ENCODE results near the gene CDH13. TPM values are rescaled to one million over a fixed set of nuclear protein-coding genes. Genes with fewer than 3 reads are reported as not detected.

CDH13 gene
- total RNA-seq, 2 experiments from 2014 or later, result not detected

GRCh38 chr16:83029467-83029866 lies 402.7 kb downstream of the CDH13 start:
- no peak for DNase-seq
- intact Hi-C loops (cut with micrococcal nuclease), result no loop called here
- Mint-ChIP-seq H3K4me3 (no peak overlapping the region), H3K4me1 (ENCODE audit: low read depth) (no peaks in the 10 kb centered on the region), H3K9me3 (no peaks in the 10 kb centered on the region), H3K36me3 (no peaks in the 10 kb centered on the region), H3K27me3 (no peaks in the 10 kb centered on the region), H3K27ac (no peak overlapping the region)
- CTCF ChIA-PET, result no interaction called here
- POLR2A ChIA-PET, result no interaction called here

GRCh38 chr16:83031524-83031923 lies 404.8 kb downstream of the CDH13 start:
- ChIA-PET CTCF (no interaction called here), POLR2A (no interaction called here)
- Mint-ChIP-seq H3K4me1 (ENCODE audit: low read depth) (no peaks in the 10 kb centered on the region), H3K4me3 (no peak overlapping the region), H3K36me3 (no peaks in the 10 kb centered on the region), H3K9me3 (no peaks in the 10 kb centered on the region), H3K27ac (no peak overlapping the region), H3K27me3 (no peaks in the 10 kb centered on the region)
- no peak for DNase-seq
- intact Hi-C loops (cut with micrococcal nuclease), result no loop called here

GRCh38 chr16:83037102-83037501 lies 410.3 kb downstream of the CDH13 start:
- H3K36me3 Mint-ChIP-seq, result no peaks in the 10 kb centered on the region
- POLR2A ChIA-PET, result no interaction called here

DNA sequence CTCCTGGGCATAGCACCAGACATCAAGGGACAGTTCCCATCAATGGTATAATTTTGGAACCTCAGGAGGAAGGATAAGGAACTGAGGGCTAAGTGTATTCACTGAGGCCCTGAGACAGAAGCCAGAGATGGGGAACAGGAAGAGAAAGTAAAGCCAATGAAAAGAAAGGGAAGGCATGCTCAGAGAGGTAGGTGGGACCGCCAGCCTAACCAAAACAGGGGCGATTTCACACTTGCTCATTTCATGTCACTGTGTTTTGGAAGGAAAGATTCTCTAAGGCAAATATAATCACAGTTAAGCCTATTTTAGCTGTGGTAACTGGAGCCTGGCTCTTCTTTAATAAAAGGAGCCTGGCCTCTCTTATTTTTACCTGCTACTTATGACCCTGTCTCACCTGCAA lies 411.1 kb downstream of the CDH13 start:
- no peak overlapping the region for H3K27ac Mint-ChIP-seq
- no peaks in the 10 kb centered on the region for H3K27me3 Mint-ChIP-seq
- CTCF ChIA-PET, result no interaction called here
- intact Hi-C loops (cut with micrococcal nuclease), result no loop called here
- H3K36me3 Mint-ChIP-seq, result no peaks in the 10 kb centered on the region
- no peak overlapping the region for H3K4me3 Mint-ChIP-seq
- H3K9me3 Mint-ChIP-seq, result no peaks in the 10 kb centered on the region
- POLR2A ChIA-PET, result no interaction called here
- DNase-seq, result no peak
- no peaks in the 10 kb centered on the region for H3K4me1 Mint-ChIP-seq (ENCODE audit: low read depth)

More at GRCh38 chr16:83037102-83037501, 410.3 kb downstream of the CDH13 start:
- intact Hi-C loops (cut with micrococcal nuclease), result no loop called here
- H3K4me3 Mint-ChIP-seq, result no peak overlapping the region
- no peak overlapping the region for H3K27ac Mint-ChIP-seq
- no peaks in the 10 kb centered on the region for H3K4me1 Mint-ChIP-seq (ENCODE audit: low read depth)
- no peak for DNase-seq
- no peaks in the 10 kb centered on the region for H3K27me3 Mint-ChIP-seq
- CTCF ChIA-PET, result no interaction called here
- no peaks in the 10 kb centered on the region for H3K9me3 Mint-ChIP-seq

DNA sequence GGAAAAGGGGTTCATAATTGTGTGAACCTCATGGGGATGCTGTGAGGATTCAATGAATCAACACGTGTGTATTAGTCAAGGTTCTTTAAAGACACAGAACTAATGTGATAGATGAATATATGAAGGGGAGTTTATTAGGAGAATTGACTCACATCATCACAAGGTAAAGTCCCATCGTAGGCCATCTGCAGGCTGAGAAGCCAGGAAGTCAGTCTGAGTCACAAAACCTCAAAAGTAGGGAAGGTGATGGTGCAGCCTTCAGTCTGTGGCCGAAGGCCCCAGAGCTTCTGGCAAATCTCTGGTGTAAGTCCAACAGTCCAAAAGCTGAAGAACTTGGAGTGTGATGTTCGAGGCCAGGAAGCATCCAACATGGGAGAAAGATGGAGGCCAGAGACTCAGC lies 413.4 kb downstream of the CDH13 start:
- H3K27me3 Mint-ChIP-seq, result no peaks in the 10 kb centered on the region
- H3K4me3 Mint-ChIP-seq, result no peak overlapping the region
- no peak overlapping the region for H3K27ac Mint-ChIP-seq
- intact Hi-C loops (cut with micrococcal nuclease), result no loop called here
- H3K9me3 Mint-ChIP-seq, result no peaks in the 10 kb centered on the region
- POLR2A ChIA-PET, result no interaction called here
- no peaks in the 10 kb centered on the region for H3K4me1 Mint-ChIP-seq (ENCODE audit: low read depth)
- DNase-seq, result no peak
- CTCF ChIA-PET, result no interaction called here
- no peaks in the 10 kb centered on the region for H3K36me3 Mint-ChIP-seq

GRCh38 chr16:83044589-83044988 lies 417.8 kb downstream of the CDH13 start:
- CTCF ChIA-PET, result no interaction called here
- no peak for DNase-seq
- Mint-ChIP-seq H3K9me3 (no peaks in the 10 kb centered on the region), H3K36me3 (no peaks in the 10 kb centered on the region), H3K27ac (no peak overlapping the region), H3K4me1 (ENCODE audit: low read depth) (no peaks in the 10 kb centered on the region), H3K4me3 (no peak overlapping the region), H3K27me3 (no peaks in the 10 kb centered on the region)
- POLR2A ChIA-PET, result no interaction called here
- intact Hi-C loops (cut with micrococcal nuclease), result no loop called here

- Mint-ChIP-seq H3K9me3 (no peaks in the 10 kb centered on the region), H3K4me3 (no peak overlapping the region), H3K27ac (no peak overlapping the region), H3K36me3 (no peaks in the 10 kb centered on the region), H3K4me1 (ENCODE audit: low read depth) (no peaks in the 10 kb centered on the region), H3K27me3 (no peaks in the 10 kb centered on the region)
- intact Hi-C loops (cut with micrococcal nuclease), result no loop called here
- ChIA-PET CTCF (no interaction called here), POLR2A (no interaction called here)
- no peak for DNase-seq
Measured at GRCh38 chr16:83045790-83046189, 419.0 kb downstream of the CDH13 start.

- intact Hi-C loops (cut with micrococcal nuclease), result no loop called here
- no peaks in the 10 kb centered on the region for H3K27me3 Mint-ChIP-seq
- no peaks in the 10 kb centered on the region for H3K36me3 Mint-ChIP-seq
- no peaks in the 10 kb centered on the region for H3K4me1 Mint-ChIP-seq (ENCODE audit: low read depth)
- ChIA-PET CTCF (no interaction called here), POLR2A (no interaction called here)
- no peak overlapping the region for H3K4me3 Mint-ChIP-seq
- H3K9me3 Mint-ChIP-seq, result no peaks in the 10 kb centered on the region
- DNase-seq, result no peak
- no peak overlapping the region for H3K27ac Mint-ChIP-seq
Measured at GRCh38 chr16:83046664-83047063, 419.9 kb downstream of the CDH13 start.

- POLR2A ChIA-PET, result no interaction called here
- intact Hi-C loops (cut with micrococcal nuclease), result no loop called here
- CTCF ChIA-PET, result no interaction called here
- Mint-ChIP-seq H3K36me3 (no peaks in the 10 kb centered on the region), H3K4me1 (ENCODE audit: low read depth) (no peaks in the 10 kb centered on the region), H3K27me3 (no peaks in the 10 kb centered on the region), H3K9me3 (no peaks in the 10 kb centered on the region), H3K27ac (no peak overlapping the region), H3K4me3 (no peak overlapping the region)
- no peak for DNase-seq
Measured at GRCh38 chr16:83051451-83051850, 424.7 kb downstream of the CDH13 start.

DNA sequence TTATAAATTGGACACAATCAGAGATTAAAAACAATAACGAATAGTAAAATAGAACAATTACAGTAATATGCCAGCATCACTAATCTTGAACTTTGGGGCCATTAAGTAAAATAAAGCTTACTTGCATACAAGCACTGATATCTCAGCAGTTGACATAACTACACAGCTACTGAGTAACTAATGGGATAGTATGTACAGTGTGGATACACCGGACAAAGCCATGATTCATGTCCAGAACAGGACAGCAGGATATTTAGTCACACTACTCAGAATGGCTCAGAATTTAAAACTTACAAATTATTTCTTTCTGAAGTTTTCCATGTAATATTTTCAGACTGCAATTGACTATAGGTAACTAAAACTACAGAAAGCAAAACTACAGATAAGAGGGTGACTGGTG lies 427.5 kb downstream of the CDH13 start:
- intact Hi-C loops (cut with micrococcal nuclease), result no loop called here
- Mint-ChIP-seq H3K9me3 (no peaks in the 10 kb centered on the region), H3K27me3 (no peaks in the 10 kb centered on the region), H3K4me3 (no peak overlapping the region), H3K4me1 (ENCODE audit: low read depth) (no peaks in the 10 kb centered on the region), H3K27ac (no peak overlapping the region), H3K36me3 (no peaks in the 10 kb centered on the region)
- POLR2A ChIA-PET, result no interaction called here
- no peak for DNase-seq
- CTCF ChIA-PET, result no interaction called here

GRCh38 chr16:83058376-83058775 lies 431.6 kb downstream of the CDH13 start:
- H3K4me1 Mint-ChIP-seq (ENCODE audit: low read depth), result no peaks in the 10 kb centered on the region
- no peaks in the 10 kb centered on the region for H3K9me3 Mint-ChIP-seq
- no peak overlapping the region for H3K27ac Mint-ChIP-seq
- H3K4me3 Mint-ChIP-seq, result no peak overlapping the region
- intact Hi-C loops (cut with micrococcal nuclease), result no loop called here
- no peaks in the 10 kb centered on the region for H3K27me3 Mint-ChIP-seq
- H3K36me3 Mint-ChIP-seq, result no peaks in the 10 kb centered on the region
- POLR2A ChIA-PET, result no interaction called here
- no peak for DNase-seq
- CTCF ChIA-PET, result no interaction called here

DNA sequence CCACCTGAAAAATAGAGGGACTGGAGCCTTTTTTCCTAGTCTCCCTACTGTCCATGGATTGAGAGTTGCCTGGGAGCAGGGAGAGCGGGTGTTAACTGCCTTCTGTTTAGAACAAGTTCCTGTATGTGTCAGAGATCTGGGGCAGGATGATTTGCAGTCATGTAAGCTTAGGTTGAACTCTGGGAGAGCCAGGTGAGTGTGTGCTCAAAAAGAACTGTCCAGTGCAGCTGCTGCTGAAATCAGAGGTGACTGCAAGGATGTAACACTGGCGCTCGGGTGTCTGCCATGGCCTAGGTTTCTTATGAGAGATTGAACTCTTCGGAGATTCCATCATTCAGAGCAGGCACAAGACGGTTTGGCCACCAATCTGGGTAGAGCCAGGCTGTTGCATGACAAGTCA lies 432.5 kb downstream of the CDH13 start:
- intact Hi-C loops (cut with micrococcal nuclease), result no loop called here
- CTCF ChIA-PET, result no interaction called here
- Mint-ChIP-seq H3K4me3 (no peak overlapping the region), H3K9me3 (no peaks in the 10 kb centered on the region), H3K27me3 (no peaks in the 10 kb centered on the region), H3K27ac (no peak overlapping the region), H3K36me3 (no peaks in the 10 kb centered on the region), H3K4me1 (ENCODE audit: low read depth) (no peaks in the 10 kb centered on the region)
- DNase-seq, result no peak
- POLR2A ChIA-PET, result no interaction called here

DNA sequence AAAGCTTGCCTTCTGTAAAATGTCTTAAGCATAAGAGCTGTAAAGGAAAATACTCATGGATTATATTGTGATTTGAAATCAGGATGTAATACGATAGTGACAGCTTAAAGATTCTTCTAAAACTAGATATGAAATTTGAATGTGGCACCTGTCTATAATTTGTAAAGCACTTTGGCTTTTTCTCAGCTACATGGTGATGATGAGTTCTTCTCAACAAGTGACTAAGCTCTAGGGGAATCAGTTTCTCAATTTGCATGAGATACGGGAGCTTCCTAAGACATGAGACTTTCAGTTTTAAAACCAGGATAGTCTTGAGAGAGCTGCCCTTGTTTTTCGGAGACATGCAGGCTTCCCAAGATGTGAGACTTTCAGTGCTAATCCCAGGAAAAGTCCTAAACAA lies 439.2 kb downstream of the CDH13 start:
- DNase-seq, result no peak
- ChIA-PET POLR2A (no interaction called here), CTCF (no interaction called here)
- H3K4me1 Mint-ChIP-seq (ENCODE audit: low read depth), result no peaks in the 10 kb centered on the region
- H3K4me3 Mint-ChIP-seq, result no peak overlapping the region
- peaks cover 21% of the 10 kb centered on the region for H3K9me3 Mint-ChIP-seq
- H3K27ac Mint-ChIP-seq, result no peak overlapping the region
- intact Hi-C loops (cut with micrococcal nuclease), result no loop called here
- H3K36me3 Mint-ChIP-seq, result no peaks in the 10 kb centered on the region
- no peaks in the 10 kb centered on the region for H3K27me3 Mint-ChIP-seq

DNA sequence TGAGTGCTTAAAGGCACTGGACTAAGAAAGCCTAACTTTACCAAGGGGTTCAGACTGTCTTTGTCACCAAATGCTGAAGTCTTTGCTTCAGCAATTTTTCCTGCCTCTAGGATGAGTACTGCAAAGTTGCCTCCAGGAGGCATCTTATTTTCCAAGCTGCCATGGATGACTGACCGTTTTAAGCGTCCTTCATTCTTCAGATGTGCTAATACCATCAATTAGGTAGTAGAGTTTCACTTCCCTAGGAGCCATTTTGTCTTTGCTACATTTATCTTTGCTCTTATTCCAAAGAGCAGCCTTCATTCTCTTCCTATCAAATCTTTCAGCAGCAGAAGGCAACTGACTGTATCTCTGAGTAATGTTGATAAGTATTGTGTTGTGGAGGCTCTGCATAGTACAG lies 440.1 kb downstream of the CDH13 start:
- DNase-seq, result no peak
- POLR2A ChIA-PET, result no interaction called here

More for the DNA sequence above, 440.1 kb downstream of the CDH13 start:
- no peak overlapping the region for H3K27ac Mint-ChIP-seq
- H3K4me1 Mint-ChIP-seq (ENCODE audit: low read depth), result no peaks in the 10 kb centered on the region
- CTCF ChIA-PET, result no interaction called here
- H3K27me3 Mint-ChIP-seq, result no peaks in the 10 kb centered on the region
- no peaks in the 10 kb centered on the region for H3K36me3 Mint-ChIP-seq
- no peak overlapping the region for H3K4me3 Mint-ChIP-seq
- intact Hi-C loops (cut with micrococcal nuclease), result no loop called here
- H3K9me3 Mint-ChIP-seq, result peaks cover 21% of the 10 kb centered on the region
